ENCODE results near the gene ST7L.

The ST7L gene

DNA sequence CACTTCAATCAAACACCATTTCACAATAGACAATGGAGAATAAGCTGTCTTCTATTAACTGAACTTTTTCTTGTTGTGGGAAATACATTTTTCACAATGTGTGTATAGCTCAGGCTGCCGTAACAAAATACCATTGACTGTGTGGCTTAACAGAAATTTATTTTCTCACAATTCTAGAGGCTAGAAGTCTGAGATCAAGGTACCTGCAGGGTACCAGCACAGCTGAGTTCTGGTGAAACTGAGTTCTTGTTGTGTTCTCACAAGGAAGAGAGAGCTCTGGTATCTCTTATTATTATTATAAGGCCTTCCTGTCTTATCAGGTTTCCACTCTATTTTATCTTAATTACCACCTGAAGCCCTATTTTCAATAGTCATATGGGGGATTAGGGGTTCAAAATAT, 15.4 kb downstream of the ST7L start:
- ATAC-seq, result no peak
- TF ChIP-seq TCF4 (CRISPR knock-in tag; IDR thresholded peaks at IDR 0.05; ENCODE audit: borderline replicate concordance) (no peak), ZFP30 (CRISPR knock-in tag; IDR thresholded peaks at IDR 0.05) (no peak), ZFP3 (CRISPR knock-in tag; IDR thresholded peaks at IDR 0.05) (no peak), PPARA (CRISPR knock-in tag; IDR thresholded peaks at IDR 0.05; ENCODE audit: borderline replicate concordance) (no peak), ZC3H10 (CRISPR knock-in tag; IDR thresholded peaks at IDR 0.05) (no peak), ZNF70 (CRISPR knock-in tag; IDR thresholded peaks at IDR 0.05) (no peak), ISL1 (CRISPR knock-in tag; IDR thresholded peaks at IDR 0.05) (no peak), TOX (CRISPR knock-in tag; IDR thresholded peaks at IDR 0.05; ENCODE audit: borderline replicate concordance) (no peak), ZNF565 (CRISPR knock-in tag; conservative IDR thresholded peaks at IDR 0.05; ENCODE audit: low read depth) (no peak), ESRRG (CRISPR knock-in tag; IDR thresholded peaks at IDR 0.05) (no peak), GLIS3 (CRISPR knock-in tag; IDR thresholded peaks at IDR 0.05) (no peak), BACH2 (CRISPR knock-in tag; IDR thresholded peaks at IDR 0.05; ENCODE audit: borderline replicate concordance) (no peak)
- TF ChIP-seq, protein P1, sequence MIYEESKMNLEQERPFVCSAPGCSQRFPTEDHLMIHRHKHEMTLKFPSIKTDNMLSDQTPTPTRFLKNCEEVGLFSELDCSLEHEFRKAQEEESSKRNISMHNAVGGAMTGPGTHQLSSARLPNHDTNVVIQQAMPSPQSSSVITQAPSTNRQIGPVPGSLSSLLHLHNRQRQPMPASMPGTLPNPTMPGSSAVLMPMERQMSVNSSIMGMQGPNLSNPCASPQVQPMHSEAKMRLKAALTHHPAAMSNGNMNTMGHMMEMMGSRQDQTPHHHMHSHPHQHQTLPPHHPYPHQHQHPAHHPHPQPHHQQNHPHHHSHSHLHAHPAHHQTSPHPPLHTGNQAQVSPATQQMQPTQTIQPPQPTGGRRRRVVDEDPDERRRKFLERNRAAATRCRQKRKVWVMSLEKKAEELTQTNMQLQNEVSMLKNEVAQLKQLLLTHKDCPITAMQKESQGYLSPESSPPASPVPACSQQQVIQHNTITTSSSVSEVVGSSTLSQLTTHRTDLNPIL (CRISPR knock-in tag; IDR thresholded peaks at IDR 0.05; ENCODE audit: low read depth), result no peak
- TF ChIP-seq, protein P2, sequence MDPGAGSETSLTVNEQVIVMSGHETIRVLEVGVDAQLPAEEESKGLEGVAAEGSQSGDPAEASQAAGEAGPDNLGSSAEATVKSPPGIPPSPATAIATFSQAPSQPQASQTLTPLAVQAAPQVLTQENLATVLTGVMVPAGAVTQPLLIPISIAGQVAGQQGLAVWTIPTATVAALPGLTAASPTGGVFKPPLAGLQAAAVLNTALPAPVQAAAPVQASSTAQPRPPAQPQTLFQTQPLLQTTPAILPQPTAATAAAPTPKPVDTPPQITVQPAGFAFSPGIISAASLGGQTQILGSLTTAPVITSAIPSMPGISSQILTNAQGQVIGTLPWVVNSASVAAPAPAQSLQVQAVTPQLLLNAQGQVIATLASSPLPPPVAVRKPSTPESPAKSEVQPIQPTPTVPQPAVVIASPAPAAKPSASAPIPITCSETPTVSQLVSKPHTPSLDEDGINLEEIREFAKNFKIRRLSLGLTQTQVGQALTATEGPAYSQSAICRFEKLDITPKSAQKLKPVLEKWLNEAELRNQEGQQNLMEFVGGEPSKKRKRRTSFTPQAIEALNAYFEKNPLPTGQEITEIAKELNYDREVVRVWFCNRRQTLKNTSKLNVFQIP (CRISPR knock-in tag; IDR thresholded peaks at IDR 0.05; ENCODE audit: borderline replicate concordance, low read depth), result no peak

DNA sequence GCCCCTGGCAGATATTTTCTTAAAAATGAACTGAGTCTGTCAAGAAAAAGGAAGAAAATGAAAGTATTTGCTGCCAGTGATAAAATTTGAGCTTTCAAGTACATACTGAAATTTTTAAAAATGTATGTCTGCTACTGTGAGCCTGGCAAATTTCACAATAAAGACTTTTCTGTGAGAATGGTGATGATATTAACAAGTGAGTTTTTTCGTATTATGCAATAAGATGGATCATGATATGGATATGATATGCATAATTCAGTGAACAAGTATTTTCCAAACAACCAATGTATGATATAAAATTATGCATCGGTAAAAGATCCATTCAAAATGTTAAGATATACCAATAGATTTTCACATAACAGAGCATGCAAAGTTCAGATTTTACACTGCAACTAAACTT, 15.9 kb downstream of the ST7L start:
- ATAC-seq, result no peak
- no peak for TF ChIP-seq ZC3H10 (CRISPR knock-in tag; IDR thresholded peaks at IDR 0.05)
- no peak for TF ChIP-seq ARNTL (CRISPR knock-in tag; IDR thresholded peaks at IDR 0.05; ENCODE audit: borderline replicate concordance, low read depth)
- TF ChIP-seq PPARA (CRISPR knock-in tag; IDR thresholded peaks at IDR 0.05; ENCODE audit: borderline replicate concordance), result no peak
- no peak for TF ChIP-seq ISL1 (CRISPR knock-in tag; IDR thresholded peaks at IDR 0.05)
- TF ChIP-seq, protein P3, sequence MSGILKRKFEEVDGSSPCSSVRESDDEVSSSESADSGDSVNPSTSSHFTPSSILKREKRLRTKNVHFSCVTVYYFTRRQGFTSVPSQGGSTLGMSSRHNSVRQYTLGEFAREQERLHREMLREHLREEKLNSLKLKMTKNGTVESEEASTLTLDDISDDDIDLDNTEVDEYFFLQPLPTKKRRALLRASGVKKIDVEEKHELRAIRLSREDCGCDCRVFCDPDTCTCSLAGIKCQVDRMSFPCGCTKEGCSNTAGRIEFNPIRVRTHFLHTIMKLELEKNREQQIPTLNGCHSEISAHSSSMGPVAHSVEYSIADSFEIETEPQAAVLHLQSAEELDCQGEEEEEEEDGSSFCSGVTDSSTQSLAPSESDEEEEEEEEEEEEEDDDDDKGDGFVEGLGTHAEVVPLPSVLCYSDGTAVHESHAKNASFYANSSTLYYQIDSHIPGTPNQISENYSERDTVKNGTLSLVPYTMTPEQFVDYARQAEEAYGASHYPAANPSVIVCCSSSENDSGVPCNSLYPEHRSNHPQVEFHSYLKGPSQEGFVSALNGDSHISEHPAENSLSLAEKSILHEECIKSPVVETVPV (CRISPR knock-in tag; IDR thresholded peaks at IDR 0.05), result no peak
- TF ChIP-seq ZNF565 (CRISPR knock-in tag; conservative IDR thresholded peaks at IDR 0.05; ENCODE audit: low read depth), result no peak
- no peak for TF ChIP-seq RARB (CRISPR knock-in tag; IDR thresholded peaks at IDR 0.05)

DNA sequence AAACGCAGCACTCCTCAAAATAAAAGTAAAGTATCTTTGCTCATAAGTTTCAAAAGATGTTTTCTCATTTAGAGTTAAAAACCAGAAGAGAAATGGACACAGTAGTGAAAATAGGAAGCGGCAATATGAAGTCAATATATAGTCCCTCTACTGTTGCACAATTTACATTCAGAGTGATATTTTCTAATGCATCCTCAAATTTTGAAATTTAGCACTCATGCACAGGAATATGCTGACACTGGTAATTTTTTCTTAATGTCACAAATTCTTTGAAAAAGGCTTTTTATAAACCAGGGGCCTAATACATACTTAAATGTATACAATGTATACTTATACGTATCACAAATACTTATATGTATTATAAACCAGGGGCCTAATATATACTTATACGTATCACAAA, 19.5 kb downstream of the ST7L start:
- TF ChIP-seq, protein P2 (CRISPR knock-in tag; IDR thresholded peaks at IDR 0.05; ENCODE audit: borderline replicate concordance, low read depth), result no peak
- TF ChIP-seq, protein P1 (CRISPR knock-in tag; IDR thresholded peaks at IDR 0.05; ENCODE audit: low read depth), result no peak
- TF ChIP-seq, protein P4, sequence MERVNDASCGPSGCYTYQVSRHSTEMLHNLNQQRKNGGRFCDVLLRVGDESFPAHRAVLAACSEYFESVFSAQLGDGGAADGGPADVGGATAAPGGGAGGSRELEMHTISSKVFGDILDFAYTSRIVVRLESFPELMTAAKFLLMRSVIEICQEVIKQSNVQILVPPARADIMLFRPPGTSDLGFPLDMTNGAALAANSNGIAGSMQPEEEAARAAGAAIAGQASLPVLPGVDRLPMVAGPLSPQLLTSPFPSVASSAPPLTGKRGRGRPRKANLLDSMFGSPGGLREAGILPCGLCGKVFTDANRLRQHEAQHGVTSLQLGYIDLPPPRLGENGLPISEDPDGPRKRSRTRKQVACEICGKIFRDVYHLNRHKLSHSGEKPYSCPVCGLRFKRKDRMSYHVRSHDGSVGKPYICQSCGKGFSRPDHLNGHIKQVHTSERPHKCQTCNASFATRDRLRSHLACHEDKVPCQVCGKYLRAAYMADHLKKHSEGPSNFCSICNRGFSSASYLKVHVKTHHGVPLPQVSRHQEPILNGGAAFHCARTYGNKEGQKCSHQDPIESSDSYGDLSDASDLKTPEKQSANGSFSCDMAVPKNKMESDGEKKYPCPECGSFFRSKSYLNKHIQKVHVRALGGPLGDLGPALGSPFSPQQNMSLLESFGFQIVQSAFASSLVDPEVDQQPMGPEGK (CRISPR knock-in tag; IDR thresholded peaks at IDR 0.05; ENCODE audit: borderline replicate concordance), result no peak
- no peak for TF ChIP-seq ZNF565 (CRISPR knock-in tag; conservative IDR thresholded peaks at IDR 0.05; ENCODE audit: low read depth)
- TF ChIP-seq BACH2 (CRISPR knock-in tag; IDR thresholded peaks at IDR 0.05; ENCODE audit: borderline replicate concordance), result no peak
- no peak for TF ChIP-seq ARNTL (CRISPR knock-in tag; IDR thresholded peaks at IDR 0.05; ENCODE audit: borderline replicate concordance, low read depth)
- no peak for TF ChIP-seq CSDC2 (CRISPR knock-in tag; IDR thresholded peaks at IDR 0.05)
- TF ChIP-seq RARB (CRISPR knock-in tag; IDR thresholded peaks at IDR 0.05), result no peak
- no peak for TF ChIP-seq SNAI2 (CRISPR knock-in tag; IDR thresholded peaks at IDR 0.05)
- no peak for TF ChIP-seq OSR1 (CRISPR knock-in tag; IDR thresholded peaks at IDR 0.05)
- no peak for TF ChIP-seq ZNF8 (CRISPR knock-in tag; IDR thresholded peaks at IDR 0.05)
- TF ChIP-seq PPARA (CRISPR knock-in tag; IDR thresholded peaks at IDR 0.05; ENCODE audit: borderline replicate concordance), result no peak
- no peak for TF ChIP-seq GLIS3 (CRISPR knock-in tag; IDR thresholded peaks at IDR 0.05)
- TF ChIP-seq ZFP3 (CRISPR knock-in tag; IDR thresholded peaks at IDR 0.05), result no peak
- ATAC-seq, result no peak

Measured in SK-N-SH treated with all-trans-retinoic acid at 6 μM for 48 hours (cell line).